ENCODE results near the gene ATP1A4.
"Not testable (repeated sequence)": the region's sequence is repeated elsewhere in the genome, so short reads cannot be mapped to it uniquely, and the experiment has no call there.

Gene ATP1A4

GRCh38 chr1:160151303-160151702, at the start of gene ATP1A4:
Gene ATP1A4, plus strand, starts transcription at chr1:160151603. Its CDS starts 438 bp downstream, at chr1:160152041.
- DNase-seq (ENCODE audit: low read depth), result no peak

DNA sequence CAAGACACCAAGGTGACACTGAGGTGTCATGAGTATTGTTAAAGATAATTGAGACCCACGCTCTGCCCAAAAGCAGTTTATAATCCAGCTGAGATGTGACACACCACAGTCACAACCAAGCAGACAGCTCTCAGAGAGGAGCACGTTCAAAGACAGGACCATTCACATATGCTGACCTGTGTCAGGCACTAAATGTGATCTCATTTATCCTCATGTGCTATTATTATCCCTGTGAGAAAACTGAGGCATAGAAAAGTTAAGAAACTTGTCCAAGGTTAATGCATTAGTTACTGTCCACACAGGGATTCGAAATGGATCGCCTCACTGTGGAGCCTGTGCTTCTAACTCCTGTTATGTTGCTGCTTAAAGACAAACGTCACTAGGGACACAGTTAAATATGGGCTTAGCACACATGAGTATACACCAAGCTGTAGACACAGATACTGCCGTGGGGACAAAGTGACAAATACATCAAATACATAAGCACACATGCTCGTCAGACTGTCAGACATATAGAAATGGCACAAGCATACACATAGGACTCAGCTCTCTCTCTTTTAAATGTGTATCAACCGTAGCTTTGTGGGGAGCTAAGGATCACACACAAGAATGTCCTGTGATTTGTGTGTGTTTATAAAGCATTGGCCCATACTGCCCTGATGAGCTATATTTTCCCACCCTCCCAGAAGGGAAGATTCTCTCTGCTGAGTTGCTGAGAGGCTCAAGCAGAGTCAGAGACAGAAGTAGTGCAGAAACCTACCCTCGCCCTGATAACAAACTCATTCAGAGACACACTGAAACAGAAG, 49.5 kb upstream of the ATP1A4 start:
- DNase-seq (ENCODE audit: low read depth), result no peak

DNA sequence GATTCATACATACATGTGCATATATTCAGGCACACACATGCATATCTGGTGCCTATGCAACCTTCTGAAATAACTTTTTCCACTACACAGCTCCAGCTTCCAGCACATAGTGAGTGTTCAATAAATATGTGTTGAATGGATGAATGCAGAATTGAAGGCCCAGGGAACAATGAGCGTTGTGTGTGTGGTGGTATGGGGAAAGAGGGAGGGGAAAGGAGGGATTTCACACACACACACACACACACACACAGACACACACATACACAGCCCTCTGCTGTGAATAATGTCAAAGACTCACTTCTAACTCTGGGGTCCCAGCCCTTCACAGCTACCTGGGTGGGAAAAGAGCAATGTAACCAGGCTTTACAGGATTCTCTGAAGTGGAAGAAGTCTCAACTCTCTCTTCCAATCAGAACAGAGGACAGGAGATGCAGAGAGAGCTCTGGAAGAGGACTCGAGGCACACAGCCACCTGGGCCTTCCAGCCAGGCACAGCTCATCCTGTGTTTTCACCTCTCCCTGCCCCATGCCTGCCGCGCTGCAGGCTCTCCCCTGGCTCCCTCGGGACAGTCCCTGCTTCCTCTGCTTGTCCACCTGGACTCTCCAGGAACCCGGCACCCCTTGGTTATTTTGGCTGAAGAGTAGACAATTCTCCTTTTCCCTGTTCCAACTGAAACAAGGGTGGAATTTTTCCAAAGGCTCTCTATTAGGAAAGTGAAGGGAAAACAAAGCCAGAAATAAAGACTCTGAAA, 47.6 kb upstream of the ATP1A4 start:
- no peak for DNase-seq (ENCODE audit: low read depth)

- DNase-seq (ENCODE audit: low read depth), result no peak
These were observed 46.9 kb upstream of the ATP1A4 start for GRCh38 chr1:160104486-160104885.

GRCh38 chr1:160105155-160105554, 46.2 kb upstream of the ATP1A4 start:
- no peak for DNase-seq (ENCODE audit: low read depth)

DNA sequence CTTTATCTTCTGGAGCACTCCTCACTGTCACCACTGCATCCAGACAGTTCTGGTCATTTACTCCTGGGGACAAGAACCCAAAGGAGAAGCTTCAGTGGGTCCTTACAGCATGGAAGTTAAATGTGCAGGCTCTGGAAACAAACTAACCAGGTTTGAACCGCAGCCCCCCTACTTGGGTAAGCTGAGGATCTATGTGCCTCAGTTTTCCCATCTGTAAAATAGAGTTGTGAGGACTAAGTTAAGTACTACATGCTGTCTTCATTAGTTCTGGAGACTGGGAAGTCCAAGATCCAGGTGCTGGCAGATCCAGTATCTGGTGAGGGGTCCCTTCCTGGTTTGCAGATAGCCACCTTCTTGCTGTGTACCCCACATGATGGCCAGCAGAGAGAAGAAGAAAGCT, 43.9 kb upstream of the ATP1A4 start:
- DNase-seq (ENCODE audit: low read depth), result no peak

DNA sequence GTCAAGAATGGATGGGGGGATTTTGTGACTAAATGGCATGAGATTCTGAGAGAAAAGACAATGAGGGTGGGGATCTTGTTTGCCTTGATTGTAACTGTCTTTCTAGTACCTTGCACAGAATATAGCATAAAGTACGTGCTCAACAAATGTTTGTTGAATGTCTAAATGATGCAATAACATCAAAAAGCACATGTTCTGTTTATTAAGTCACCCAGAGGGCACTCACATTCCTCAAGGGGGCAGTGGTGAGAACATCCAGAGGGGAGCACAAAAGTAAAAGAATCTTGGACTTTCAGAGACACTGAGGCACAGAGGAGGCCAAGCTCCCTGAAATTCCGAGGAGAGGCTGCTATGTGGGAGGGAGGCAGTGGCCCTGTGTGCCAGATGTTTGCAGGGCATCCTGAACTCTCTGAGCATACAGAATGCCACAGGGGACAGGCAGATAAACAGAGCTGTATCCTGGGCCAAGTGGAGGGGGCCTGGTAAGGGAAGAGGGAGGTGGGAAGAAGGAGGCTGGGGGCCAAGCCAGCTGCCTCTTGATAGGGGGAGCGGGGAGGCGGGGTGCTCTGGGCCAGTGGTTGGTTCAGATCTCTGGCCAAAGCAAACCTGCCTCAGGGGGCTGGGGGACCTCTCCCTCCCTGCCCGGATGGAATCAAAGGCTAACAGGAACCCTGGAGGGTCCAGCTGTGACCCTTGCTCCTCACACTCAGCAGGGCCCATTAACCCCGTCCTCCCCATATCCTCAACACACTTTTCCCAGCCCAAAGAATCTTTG, 42.3 kb upstream of the ATP1A4 start:
- no peak for DNase-seq (ENCODE audit: low read depth)

GRCh38 chr1:160109686-160110085, 41.7 kb upstream of the ATP1A4 start:
- DNase-seq (ENCODE audit: low read depth), result no peak

- DNase-seq (ENCODE audit: low read depth), result not testable (repeated sequence)
These were observed 39.9 kb upstream of the ATP1A4 start for GRCh38 chr1:160111462-160111861.

DNA sequence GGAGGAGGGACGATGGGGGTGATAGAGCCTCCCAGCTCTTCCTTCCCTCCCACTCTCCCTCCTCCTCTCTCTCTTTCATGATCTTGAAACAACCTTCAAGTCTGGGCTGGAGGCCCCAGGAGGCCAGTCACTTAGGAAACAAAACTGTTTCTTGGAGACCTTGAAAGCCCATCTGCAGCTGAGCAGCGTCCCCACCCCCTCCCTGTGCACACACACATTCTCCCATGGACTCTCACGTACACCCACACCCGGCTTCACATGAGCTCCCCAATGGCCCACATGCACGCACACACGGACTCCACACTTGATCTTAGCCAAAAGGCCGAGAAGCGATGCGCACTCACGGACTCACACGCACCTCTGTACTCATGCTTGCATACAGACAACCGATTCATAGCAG, 39.0 kb upstream of the ATP1A4 start:
- DNase-seq (ENCODE audit: low read depth), result no peak

DNA sequence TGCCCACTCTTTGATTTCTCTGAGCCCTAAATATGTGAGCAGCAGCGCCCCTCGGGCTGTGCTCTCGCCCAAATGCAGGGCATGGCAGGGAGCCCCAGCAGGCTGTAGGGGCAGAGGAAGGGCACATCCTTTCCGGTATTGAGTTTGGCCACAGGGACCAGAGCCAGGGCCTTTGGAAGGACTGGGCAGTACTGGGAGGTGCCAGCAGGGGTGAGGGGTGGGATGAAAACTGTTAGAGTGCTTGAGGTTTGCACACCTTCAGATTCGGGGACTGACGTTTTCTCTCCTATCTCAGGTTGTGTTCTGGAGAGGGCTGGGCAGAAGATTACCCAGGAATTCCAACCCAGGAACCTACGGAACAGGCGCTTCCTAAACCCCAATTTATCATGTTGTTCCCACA, 38.0 kb upstream of the ATP1A4 start:
- no peak for DNase-seq (ENCODE audit: low read depth)

- no peak for DNase-seq (ENCODE audit: low read depth)
These were observed 37.3 kb upstream of the ATP1A4 start for GRCh38 chr1:160114085-160114484.

- no peak for DNase-seq (ENCODE audit: low read depth)
These were observed 35.7 kb upstream of the ATP1A4 start, which contains the start of gene ATP1A2 for GRCh38 chr1:160115545-160116282. Gene ATP1A2, plus strand, starts transcription at chr1:160115759. Its CDS starts 103 bp downstream, at chr1:160115862.

DNA sequence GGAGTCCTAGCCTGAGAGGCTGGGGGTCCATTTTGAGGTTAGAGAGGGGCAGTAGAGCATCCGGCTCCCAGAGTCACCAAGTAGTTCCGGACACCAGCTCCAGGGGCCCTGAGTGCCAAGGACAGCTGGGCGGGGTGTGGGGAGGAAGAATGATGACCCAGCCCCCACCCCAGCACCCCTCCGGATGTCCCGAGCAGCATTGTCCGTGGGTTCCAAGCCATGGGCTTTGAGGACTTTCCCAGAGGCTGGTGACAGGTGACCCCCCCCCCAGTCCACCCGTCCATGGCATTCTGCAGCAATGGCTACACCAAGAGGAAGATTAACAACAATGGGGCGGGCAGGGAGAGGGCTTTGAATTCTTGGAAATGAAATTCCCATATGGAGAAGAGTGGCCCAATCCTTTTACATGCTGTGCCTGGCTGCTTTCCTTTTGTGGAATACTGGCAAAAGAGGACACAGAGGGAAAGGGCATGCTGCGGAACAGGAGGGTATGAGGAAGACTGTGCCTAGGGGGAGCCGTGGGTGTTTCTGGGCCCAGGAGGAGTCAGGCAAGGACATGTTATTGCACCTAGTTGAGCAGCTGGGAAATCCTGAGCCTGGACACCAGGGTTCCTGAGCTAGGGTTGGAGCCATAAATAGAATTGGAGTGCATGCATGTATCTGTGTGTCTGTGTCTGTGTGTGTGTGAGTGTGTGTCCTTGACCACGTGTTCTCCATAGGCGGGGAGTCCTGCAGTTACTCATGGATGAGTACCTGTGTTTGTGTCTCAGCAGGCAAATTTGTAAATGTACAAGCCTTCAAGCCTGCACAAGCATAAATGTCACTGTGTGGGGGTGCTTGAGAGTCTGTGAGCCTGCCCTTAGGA, 34.9 kb upstream of the ATP1A4 start:
- no peak for DNase-seq (ENCODE audit: low read depth)

- no peak for DNase-seq (ENCODE audit: low read depth)
These were observed 34.1 kb upstream of the ATP1A4 start for GRCh38 chr1:160117300-160117699.

DNA sequence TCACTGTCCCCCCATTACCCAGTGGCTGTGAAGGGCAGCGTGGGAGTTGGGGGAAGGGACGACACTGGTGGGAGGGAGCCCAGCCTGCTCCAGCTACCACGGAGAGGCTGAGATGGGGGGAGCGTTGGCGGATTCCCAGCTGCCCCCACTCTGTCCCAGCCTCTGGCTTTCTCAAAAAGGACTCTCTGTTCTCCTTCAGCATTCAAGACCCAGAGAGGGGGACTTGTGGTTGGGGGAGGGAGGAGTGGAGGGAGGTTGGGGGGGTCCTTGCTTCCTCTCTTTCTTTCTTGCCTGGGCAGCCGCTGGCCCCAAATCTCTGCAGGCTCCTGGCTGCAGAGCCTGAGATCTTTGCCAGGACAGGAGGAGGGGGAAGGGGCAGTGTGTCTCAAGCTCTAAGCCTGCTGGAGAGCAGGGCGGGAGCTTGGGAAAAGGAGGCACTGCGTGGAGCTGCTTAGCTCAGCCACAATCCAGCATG, 33.7 kb upstream of the ATP1A4 start:
- no peak for DNase-seq (ENCODE audit: low read depth)

GRCh38 chr1:160118928-160119327, 32.5 kb upstream of the ATP1A4 start:
- DNase-seq (ENCODE audit: low read depth), result no peak

- DNase-seq (ENCODE audit: low read depth), result no peak
These were observed 30.6 kb upstream of the ATP1A4 start for GRCh38 chr1:160120797-160121196.

- DNase-seq (ENCODE audit: low read depth), result no peak
These were observed 30.0 kb upstream of the ATP1A4 start for GRCh38 chr1:160121388-160121787.

- DNase-seq (ENCODE audit: low read depth), result no peak
These were observed 28.4 kb upstream of the ATP1A4 start for GRCh38 chr1:160122978-160123495.
